ENCODE results near the gene HBG2. TPM values are rescaled to one million over a fixed set of nuclear protein-coding genes. Genes with fewer than 3 reads are reported as not detected.

The HBG2 gene
- total and polyA plus RNA-seq, 2 of the 8 experiments (the other 6 are each of a cell fraction or from before 2014, with no cell fraction given), result 0.23 TPM; not detected in 1

GRCh38 chr11:5237420-5237819 is 17.2 kb downstream of the HBG2 start:
- Histone ChIP-seq H2AK5ac (ENCODE audit: low read depth, low read length) (no peak overlapping the region), H3K23ac (ENCODE audit: insufficient read length) (no peak overlapping the region), H4K91ac (replicated peaks; ENCODE audit: insufficient read length, low read length) (no peak overlapping the region), H3K27me3 (replicated peaks in 1 of 4; ENCODE audit: control insufficient read depth in 3 of 4, extremely low read depth in 1 of 4, insufficient read depth in 3 of 4, low read length in 3 of 4) (no peaks in the 10 kb centered on the region), H3K4me3 (ENCODE audit: extremely low read depth in 1 of 4, insufficient read depth in 2 of 4, low read depth in 3 of 4, low read length in 4 of 4) (no peak overlapping the region), H3K4me2 (ENCODE audit: insufficient read depth in 1 of 2, low read depth in 2 of 2, low read length in 2 of 2) (no peak overlapping the region), H2BK120ac (replicated peaks; ENCODE audit: low read depth, low read length) (no peak overlapping the region), H2BK5ac (ENCODE audit: low read depth, low read length) (no peak overlapping the region), H2AFZ (ENCODE audit: low read length) (no peak overlapping the region), H2BK12ac (ENCODE audit: low read depth, low read length) (no peak overlapping the region), H3K23me2 (ENCODE audit: low read depth, low read length) (no peaks in the 10 kb centered on the region; the same call in 1 of the 2 replicates), H3K9me3 (ENCODE audit: insufficient read depth in 2 of 2, low read depth in 1 of 2, low read length in 1 of 2) (no peaks in the 10 kb centered on the region), H3K9ac (replicated peaks in 1 of 4; ENCODE audit: extremely low read depth in 1 of 4, low read depth in 3 of 4, low read length in 3 of 4) (no peak overlapping the region), H3K79me2 (ENCODE audit: control insufficient read depth in 1 of 2, insufficient read depth in 2 of 2, low read length in 2 of 2) (no peaks in the 10 kb centered on the region), H3K79me1 (ENCODE audit: low read depth, low read length) (no peaks in the 10 kb centered on the region), H3K27ac (ENCODE audit: low read depth, low read length) (no peak overlapping the region), H2BK20ac (ENCODE audit: low read length) (no peak overlapping the region), H3K4ac (replicated peaks; ENCODE audit: insufficient read length, low read depth, low read length) (no peak overlapping the region), H3K4me1 (replicated peaks in 1 of 4; ENCODE audit: control insufficient read depth in 3 of 4, insufficient read depth in 4 of 4, low read length in 3 of 4) (no peaks in the 10 kb centered on the region), H4K5ac (ENCODE audit: insufficient read length, low read depth, low read length) (no peak overlapping the region), H4K8ac (ENCODE audit: extremely low read depth, insufficient read depth, low read length) (no peak overlapping the region), H4K20me1 (replicated peaks in 1 of 2; ENCODE audit: control insufficient read depth in 1 of 2, insufficient read depth in 2 of 2, low read length in 2 of 2) (no peaks in the 10 kb centered on the region), H3K36me3 (ENCODE audit: control insufficient read depth in 2 of 4, insufficient read depth in 4 of 4, low read length in 3 of 4) (no peaks in the 10 kb centered on the region), H3K14ac (ENCODE audit: insufficient read length) (no peak overlapping the region), H2BK15ac (ENCODE audit: low read length) (no peak overlapping the region), H3K56ac (replicated peaks; ENCODE audit: insufficient read length, low read depth, low read length) (no peak overlapping the region), H3K18ac (ENCODE audit: extremely low read depth, low read length) (no peak overlapping the region)
- TF ChIP-seq JUN (IDR thresholded peaks at IDR 0.05; ENCODE audit: low read depth, low read length), result no peak
- no peak for TF ChIP-seq SIRT6 (IDR thresholded peaks at IDR 0.05; ENCODE audit: low read length)
- TF ChIP-seq SAP30 (IDR thresholded peaks at IDR 0.05; ENCODE audit: insufficient read depth, insufficient replicate concordance, low read length), result no peak
- no peak for TF ChIP-seq RBBP5 (IDR thresholded peaks at IDR 0.05; ENCODE audit: borderline replicate concordance, low read depth, low read length)
- no peak for TF ChIP-seq CHD1 (IDR thresholded peaks at IDR 0.05; ENCODE audit: low read depth, low read length)
- TF ChIP-seq CREB1 (IDR thresholded peaks at IDR 0.05), result no peak
- TF ChIP-seq EP300 (IDR thresholded peaks at IDR 0.05; ENCODE audit: borderline replicate concordance in 1 of 2, low read depth in 2 of 2, low read length in 2 of 2), result no peak
- CTCF ChIA-PET (ENCODE audit: partially characterized antibody), result no interaction called here
- POLR2A ChIA-PET (ENCODE audit: partially characterized antibody), result no interaction called here
- WGBS, 2 experiments (ENCODE audit: extremely low coverage in 1 of 2, insufficient coverage in 1 of 2, insufficient read length in 1 of 2, insufficient replicate concordance in 2 of 2, low coverage in 1 of 2, low lambda C conversion rate in 2 of 2, missing lambda C conversion rate in 1 of 2), result 97% methylated on average over 2 of the region's 2 CpGs; no CpG with 5 or more reads in 1 of the 2 experiments
- FAIRE-seq (no peak), DNase-seq (ENCODE audit: low read depth in 1 of 2, low spot score in 2 of 2) (no peak)
